Esophagus squamous epithelium (tissue), 5 donors: ENCODE measurements around the gene GALNT17. TPM values are rescaled to one million over a fixed set of nuclear protein-coding genes. Genes with fewer than 3 reads are reported as not detected.
A peak's percentile ranks its signal among the peaks of the same experiment; 100 is the strongest.

ENCODE experiments used
- DNase-seq: peaks from one replicate; lab custom pipeline; 2025; lab: John Stamatoyannopoulos, UW
- H3K27ac ChIP-seq, 4 donors: fragments of 200-600 bp; sonication (generic); one replicate each; pipeline ENCODE4 v1.5.1; 2016 to 2019; ENCODE audit warnings: mild to moderate bottlenecking in 1 of 4
- H3K27me3 ChIP-seq, 4 donors: fragments of 200-600 bp; sonication (generic); 1 replicate in 3 of 4; 2 replicates in 1 of 4; pipeline versions ENCODE4 v1.5.1 to v1.6.0; 2017 to 2021; ENCODE audit warnings: antibody characterized with exemption in 1 of 4
- H3K36me3 ChIP-seq, 3 donors: fragments of 200-600 bp; sonication (generic); one replicate each; pipeline ENCODE4 v1.5.1; 2016 to 2019
- H3K4me1 ChIP-seq, 3 donors: fragments of 200-600 bp; sonication (generic); one replicate each; pipeline ENCODE4 v1.5.1; 2017 to 2019
- H3K4me3 ChIP-seq, 4 donors: fragments of 200-600 bp; sonication (generic); 1 replicate in 3 of 4; 2 replicates in 1 of 4; pipeline ENCODE4 v1.5.1; 2016 to 2019; ENCODE audit warnings: mild to moderate bottlenecking in 2 of 4, moderate library complexity in 1 of 4
- H3K9me3 ChIP-seq, 3 donors: fragments of 200-600 bp; sonication (generic); one replicate each; pipeline ENCODE4 v1.5.1; 2016 to 2019
- CTCF ChIP-seq, 6 experiments: fragments of 450-650 bp in 4 of 6; fragments of 200-600 bp in 2 of 6; sonication (generic) in 2 of 6; IDR thresholded peaks; one replicate each; pipeline ENCODE4 v1.5.1; 2016 to 2019; ENCODE audit warnings: antibody characterized with exemption in 6 of 6, mild to moderate bottlenecking in 4 of 6, moderate library complexity in 4 of 6
- POLR2A ChIP-seq, 4 donors: fragments of 450-650 bp; IDR thresholded peaks; one replicate each; pipeline ENCODE4 v1.6.1; 2017; ENCODE audit warnings: antibody characterized with exemption in 4 of 4, mild to moderate bottlenecking in 4 of 4, moderate library complexity in 3 of 4
- WGBS, 2 donors: methylation state at CpG; one replicate each; pipeline ENCODE4 v1.1.5; 2018; 5-methylcytosine and 5-hydroxymethylcytosine counted together
- intact Hi-C: fragments of 100-400 bp; cut with DNase I; formaldehyde crosslinking; loops from one replicate; pipeline ENCODE4 v1.15.0; 2022
- total RNA-seq, 4 donors: library from RNA; depleted of rRNA; stranded (reverse); fragments of >200 nt; gene quantifications; one replicate each; pipeline ENCODE4 v1.1.0, GENCODE V29; 2016
- donor health status: DM: yes; HTN: yes; CAD: no.

Gene GALNT17
- total RNA-seq, 4 donors from 2014 or later: 1.6 to 22.1 (median 2.5) TPM

GRCh38 chr7:71479231-71479630 is 347.3 kb downstream of the GALNT17 start:
- 56 to 69% methylated on average over 2 of the region's 2 CpGs for WGBS, 2 donors

GRCh38 chr7:71480791-71481190 is 348.8 kb downstream of the GALNT17 start:
- 58 to 82% methylated on average over 2 of the region's 2 CpGs for WGBS, 2 donors

More at GRCh38 chr7:71479231-71479630, 347.3 kb downstream of the GALNT17 start:
- intact Hi-C loops: no loop called here
- TF ChIP-seq POLR2A (IDR thresholded peaks at IDR 0.05) (no peak), CTCF (IDR thresholded peaks at IDR 0.05) (no peak)
- no peak overlapping the region for H3K27ac ChIP-seq
- no peaks in the 10 kb centered on the region for H3K27me3 ChIP-seq
- no peak for DNase-seq
- no peak overlapping the region for H3K4me3 ChIP-seq
- H3K9me3 ChIP-seq: no peaks in the 10 kb centered on the region
- H3K4me1 ChIP-seq: peaks cover 0 to 11% (median 0%) of the 10 kb centered on the region in 3 donors
- no peaks in the 10 kb centered on the region for H3K36me3 ChIP-seq

GRCh38 chr7:71482284-71482683 is 350.3 kb downstream of the GALNT17 start:
- no peak for DNase-seq
- intact Hi-C loops: no loop called here
- H3K4me3 ChIP-seq: no peak overlapping the region
- TF ChIP-seq POLR2A (IDR thresholded peaks at IDR 0.05) (no peak), CTCF (IDR thresholded peaks at IDR 0.05) (no peak)
- peaks cover 0 to 11% (median 0%) of the 10 kb centered on the region in 3 donors for H3K4me1 ChIP-seq
- no peaks in the 10 kb centered on the region for H3K9me3 ChIP-seq
- H3K27me3 ChIP-seq: no peaks in the 10 kb centered on the region
- 58 to 68% methylated on average over 5 to 6 of the region's 6 CpGs for WGBS, 2 donors
- H3K27ac ChIP-seq: no peak overlapping the region
- no peaks in the 10 kb centered on the region for H3K36me3 ChIP-seq

More at GRCh38 chr7:71480791-71481190, 348.8 kb downstream of the GALNT17 start:
- TF ChIP-seq CTCF (IDR thresholded peaks at IDR 0.05) (no peak), POLR2A (IDR thresholded peaks at IDR 0.05) (no peak)
- peaks cover 0 to 11% (median 0%) of the 10 kb centered on the region in 3 donors for H3K4me1 ChIP-seq
- no peak for DNase-seq
- intact Hi-C loops: no loop called here
- no peaks in the 10 kb centered on the region for H3K36me3 ChIP-seq
- H3K9me3 ChIP-seq: no peaks in the 10 kb centered on the region
- peak overlapping the region in 1 of 4 donors; percentile 4 for H3K27ac ChIP-seq
- no peak overlapping the region for H3K4me3 ChIP-seq
- H3K27me3 ChIP-seq: no peaks in the 10 kb centered on the region

- 74 to 92% methylated on average over 2 to 3 of the region's 3 CpGs for WGBS, 2 donors
- H3K27ac ChIP-seq: peak overlapping the region in 1 of 4 donors; percentile 9
These were observed 352.4 kb downstream of the GALNT17 start for GRCh38 chr7:71484380-71484779.

GRCh38 chr7:71485586-71485985 is 353.6 kb downstream of the GALNT17 start:
- TF ChIP-seq CTCF (IDR thresholded peaks at IDR 0.05) (no peak), POLR2A (IDR thresholded peaks at IDR 0.05) (no peak)
- Histone ChIP-seq H3K4me3 (no peak overlapping the region), H3K36me3 (no peaks in the 10 kb centered on the region), H3K27ac (no peak overlapping the region), H3K4me1 (peaks cover 0 to 11% (median 0%) of the 10 kb centered on the region in 3 donors), H3K9me3 (no peaks in the 10 kb centered on the region), H3K27me3 (no peaks in the 10 kb centered on the region)
- no peak for DNase-seq
- 85 to 91% methylated on average over 3 of the region's 3 CpGs for WGBS, 2 donors
- intact Hi-C loops: no loop called here

More at GRCh38 chr7:71484380-71484779, 352.4 kb downstream of the GALNT17 start:
- no peak for DNase-seq
- no peak for TF ChIP-seq CTCF (IDR thresholded peaks at IDR 0.05)
- TF ChIP-seq POLR2A (IDR thresholded peaks at IDR 0.05): no peak
- intact Hi-C loops: no loop called here
- Histone ChIP-seq H3K9me3 (no peaks in the 10 kb centered on the region), H3K27me3 (no peaks in the 10 kb centered on the region), H3K4me1 (peaks cover 0 to 11% (median 0%) of the 10 kb centered on the region in 3 donors), H3K4me3 (no peak overlapping the region), H3K36me3 (no peaks in the 10 kb centered on the region)
